NCI-H2227 (cell line): ENCODE measurements around the gene IRF2.

ENCODE experiments used
- DNase-seq: peaks from one replicate; lab custom pipeline; 2025; ENCODE audit not compliant: unreplicated experiment; lab: John Stamatoyannopoulos, UW

Gene IRF2

GRCh38 chr4:184432127-184432922 is 42.0 kb downstream of the IRF2 start:
- no peak for DNase-seq

- no peak for DNase-seq
Observed at GRCh38 chr4:184430163-184430562, 44.2 kb downstream of the IRF2 start.

GRCh38 chr4:184428787-184429186 is 45.6 kb downstream of the IRF2 start:
- no peak for DNase-seq

GRCh38 chr4:184427687-184428086 is 46.7 kb downstream of the IRF2 start:
- DNase-seq = no peak

- DNase-seq = no peak
Observed at GRCh38 chr4:184427093-184427492, 47.3 kb downstream of the IRF2 start.

- DNase-seq = peak; percentile 2
Observed at GRCh38 chr4:184424993-184425758, 49.2 kb downstream of the IRF2 start.

- DNase-seq = no peak
Observed at GRCh38 chr4:184424279-184424678, 50.1 kb downstream of the IRF2 start.

GRCh38 chr4:184423003-184423686 is 51.2 kb downstream of the IRF2 start:
- DNase-seq = no peak

GRCh38 chr4:184422378-184422777 is 52.0 kb downstream of the IRF2 start:
- DNase-seq = no peak

- no peak for DNase-seq
Observed at GRCh38 chr4:184421533-184422155, 52.7 kb downstream of the IRF2 start.

- DNase-seq = peak; percentile 5
Observed at GRCh38 chr4:184420881-184421416, 53.4 kb downstream of the IRF2 start.

GRCh38 chr4:184420402-184420801 is 53.9 kb downstream of the IRF2 start:
- DNase-seq = no peak

- DNase-seq = no peak
Observed at GRCh38 chr4:184419976-184420375, 54.4 kb downstream of the IRF2 start.

- no peak for DNase-seq
Observed at GRCh38 chr4:184417802-184418511, 56.4 kb downstream of the IRF2 start.

- no peak for DNase-seq
Observed at GRCh38 chr4:184416913-184417734, 57.2 kb downstream of the IRF2 start.

GRCh38 chr4:184415071-184415470 is 59.3 kb downstream of the IRF2 start:
- DNase-seq = no peak

- no peak for DNase-seq
Observed at GRCh38 chr4:184413261-184414046, 60.9 kb downstream of the IRF2 start.

GRCh38 chr4:184410748-184411147 is 63.6 kb downstream of the IRF2 start:
- no peak for DNase-seq
